SW 1271 (cell line): ENCODE results near the gene PDZD4.
"Not testable (repeated sequence)": the region's sequence is repeated elsewhere in the genome, so short reads cannot be mapped to it uniquely, and the experiment has no call there.

Experiments used
- DNase-seq, 2 experiments: peaks; one replicate each; lab custom pipeline; 2025; lab: John Stamatoyannopoulos, UW

The PDZD4 gene

DNA sequence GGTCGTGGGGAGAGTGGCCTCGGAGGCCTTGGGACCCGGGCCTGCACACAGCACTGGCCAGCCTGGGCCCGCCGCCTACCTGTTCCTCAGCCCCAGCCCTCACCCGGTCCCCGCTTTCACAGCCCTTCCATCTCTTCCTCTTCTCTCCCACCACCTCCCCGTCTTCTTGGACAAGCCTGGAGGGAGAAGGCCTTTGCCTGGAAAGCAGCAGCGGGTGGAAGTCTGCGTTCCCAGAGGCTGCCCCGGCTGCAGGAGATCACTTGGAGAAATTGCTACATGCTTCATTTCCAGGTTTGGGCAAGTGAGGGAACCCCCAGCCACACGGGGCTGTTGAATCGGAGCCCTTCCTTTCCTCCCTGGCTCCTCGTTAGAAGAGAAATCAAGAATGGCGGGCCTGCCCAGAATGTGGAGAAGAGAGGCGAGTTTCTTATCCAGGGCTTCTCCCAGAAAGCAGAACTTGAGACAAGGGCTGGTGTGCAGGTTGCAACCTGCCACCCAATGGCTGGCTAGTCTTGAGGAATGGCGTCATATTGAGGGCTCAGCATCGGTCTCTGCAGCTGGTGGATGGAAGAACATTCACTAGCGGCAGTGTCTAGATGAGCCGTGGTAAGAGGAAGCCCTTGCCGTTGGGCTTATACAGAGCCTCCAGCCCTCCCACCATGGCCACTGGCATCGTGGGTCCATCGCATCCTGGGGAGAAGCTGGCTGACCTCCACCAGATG is 1.2 kb upstream of the PDZD4 start:
- no peak for DNase-seq

DNA sequence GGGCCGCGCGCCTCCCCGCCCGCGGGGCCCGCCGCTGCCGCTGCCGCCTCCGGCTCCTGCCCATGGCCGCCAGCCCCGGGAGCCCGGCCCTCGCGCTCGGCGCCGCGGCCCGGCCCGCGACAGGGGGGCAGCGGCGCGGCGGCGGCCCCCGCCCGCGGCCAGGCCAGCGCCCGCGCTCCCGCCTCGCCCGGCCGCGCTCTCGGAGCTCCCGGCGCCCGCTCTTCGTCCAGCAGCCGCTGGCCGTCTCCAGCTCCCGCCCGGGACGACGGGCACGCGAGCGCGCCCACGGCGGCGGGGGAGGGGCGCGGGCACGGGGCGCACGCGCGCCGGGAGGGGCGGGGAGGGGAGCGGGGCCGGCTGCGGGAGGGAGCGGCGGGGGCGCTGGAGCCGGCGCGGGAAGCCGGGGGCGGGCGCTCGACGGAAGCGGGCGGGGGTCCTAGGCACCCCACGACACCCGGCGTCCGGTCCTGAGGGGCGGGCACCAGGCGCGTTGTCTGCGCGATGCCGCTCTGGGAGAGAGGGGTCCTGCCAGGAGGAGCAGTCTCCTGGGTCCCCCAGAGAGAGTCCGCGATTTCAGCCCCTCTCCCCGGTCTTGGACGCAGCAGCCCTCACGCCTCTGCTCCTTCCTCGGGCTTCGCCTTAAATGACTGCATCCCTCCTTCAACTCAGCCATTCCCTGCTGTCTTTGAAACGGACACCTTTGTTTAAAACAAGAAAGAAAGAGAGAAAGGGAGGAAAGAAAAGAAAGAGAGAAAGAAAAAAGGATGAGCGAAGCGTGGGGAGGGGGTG is 490 bp upstream of the PDZD4 start:
- DNase-seq, result no peak

DNA sequence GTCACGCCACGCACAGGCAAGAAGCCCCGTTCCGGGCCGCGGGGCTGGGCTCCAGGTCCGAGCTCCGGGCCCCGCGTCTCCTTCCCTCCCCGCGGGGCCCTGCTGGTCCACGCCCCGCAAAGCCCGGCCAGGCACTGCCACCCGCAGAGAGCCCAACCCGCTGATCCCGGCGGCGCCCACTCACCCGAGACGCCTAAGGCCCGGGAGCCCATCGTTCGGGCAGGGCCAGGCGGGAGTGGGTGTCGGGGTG is 870 bp downstream of the PDZD4 start:
- DNase-seq, result no peak

DNA sequence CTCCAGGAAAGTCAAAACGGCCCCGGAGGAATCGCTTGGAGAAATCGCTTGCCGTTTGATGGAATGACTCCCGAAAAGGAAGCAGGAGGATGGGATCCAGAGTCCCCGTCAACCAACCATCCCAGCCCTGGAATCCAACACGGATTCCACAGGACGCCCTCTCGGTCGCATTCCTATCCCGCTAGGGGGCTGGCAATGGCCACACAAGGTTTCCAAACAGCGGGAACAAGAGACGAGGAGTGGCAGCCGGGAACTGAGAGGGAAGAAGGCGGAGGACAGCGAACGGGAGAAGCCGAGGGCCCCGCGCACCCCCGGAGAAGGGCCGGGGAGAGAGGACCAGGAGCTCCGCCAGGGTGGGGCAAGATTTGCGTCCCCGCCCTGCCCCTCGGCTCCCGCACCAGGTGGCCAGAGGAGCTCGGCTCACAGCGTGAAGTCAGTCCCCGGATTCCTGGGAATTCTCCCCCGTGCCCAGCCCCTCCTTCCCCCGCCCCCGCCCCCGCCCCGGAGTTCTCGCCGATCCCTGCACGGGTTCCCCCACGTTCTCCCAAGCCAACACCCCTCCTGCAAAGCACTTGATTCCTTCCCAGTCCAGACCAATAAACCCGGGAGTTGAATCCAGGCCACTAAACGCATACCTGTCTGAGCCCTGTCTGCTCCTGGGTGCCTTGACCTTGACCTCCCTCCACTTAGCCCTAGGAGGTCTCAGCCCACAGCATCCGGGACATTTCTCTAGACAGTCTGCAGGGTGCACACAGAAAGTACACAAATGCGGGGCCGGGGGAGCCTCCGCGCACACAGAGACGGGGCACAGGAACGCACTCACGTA is 1.4 kb downstream of the PDZD4 start:
- DNase-seq, result no peak

DNA sequence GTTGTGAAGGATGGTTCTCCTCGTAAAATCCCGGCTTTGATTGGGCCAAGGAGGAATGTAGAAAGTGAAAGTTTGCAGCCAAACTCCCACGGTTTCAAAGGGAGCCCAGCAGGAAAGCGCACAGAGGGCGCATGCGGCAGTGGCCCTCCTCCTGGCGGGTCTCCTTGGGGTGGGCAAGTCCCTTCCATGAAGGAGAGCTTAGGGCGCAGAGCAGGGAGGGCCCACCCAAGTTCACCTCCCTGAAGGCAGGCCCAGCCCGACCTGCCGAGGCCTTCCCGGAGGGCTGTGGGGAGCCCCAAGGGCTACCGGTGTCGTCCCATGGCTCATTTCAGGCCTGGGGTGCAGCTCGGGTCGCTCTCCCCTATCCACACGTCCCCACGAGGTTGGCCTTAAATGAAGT is 2.0 kb downstream of the PDZD4 start:
- DNase-seq, result no peak

DNA sequence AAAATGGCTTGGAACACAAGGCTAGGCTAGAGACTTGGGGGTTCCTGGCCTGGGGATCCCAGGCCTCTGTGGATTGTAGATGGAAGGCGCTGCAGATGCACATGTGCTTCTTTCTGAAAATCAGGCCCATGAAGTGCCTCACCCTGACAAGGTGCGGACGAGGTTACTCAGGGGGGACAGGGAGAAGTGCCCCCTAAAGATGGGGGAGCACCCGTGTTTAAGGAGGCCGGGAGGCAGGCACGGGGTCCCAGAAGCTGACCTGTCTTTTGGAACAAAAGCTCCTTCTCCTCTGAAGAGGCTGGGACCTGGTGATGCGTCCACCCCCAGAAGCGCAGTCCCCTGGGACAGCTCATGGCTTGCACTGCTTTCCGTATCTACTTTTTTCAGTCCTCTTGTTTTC is 2.4 kb downstream of the PDZD4 start:
- DNase-seq, result no peak

DNA sequence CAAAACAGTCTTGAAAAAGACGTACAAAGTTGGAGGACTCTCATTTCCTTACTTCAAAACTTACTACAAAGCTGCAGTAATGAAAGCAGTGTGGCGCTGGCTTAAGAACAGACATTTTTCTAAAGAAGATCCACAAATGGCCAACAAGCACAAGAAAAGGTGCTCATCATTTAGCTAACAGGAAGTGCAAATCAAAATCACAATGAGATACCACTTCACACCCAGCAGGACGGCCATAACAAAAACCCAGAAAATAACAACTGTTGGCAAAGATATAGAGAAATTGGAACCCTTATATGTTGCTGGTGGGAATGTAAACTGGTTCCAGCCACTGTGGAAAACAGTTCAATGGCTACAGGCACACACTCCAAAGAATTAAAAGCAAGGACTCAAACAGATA is 3.3 kb downstream of the PDZD4 start:
- no peak for DNase-seq

DNA sequence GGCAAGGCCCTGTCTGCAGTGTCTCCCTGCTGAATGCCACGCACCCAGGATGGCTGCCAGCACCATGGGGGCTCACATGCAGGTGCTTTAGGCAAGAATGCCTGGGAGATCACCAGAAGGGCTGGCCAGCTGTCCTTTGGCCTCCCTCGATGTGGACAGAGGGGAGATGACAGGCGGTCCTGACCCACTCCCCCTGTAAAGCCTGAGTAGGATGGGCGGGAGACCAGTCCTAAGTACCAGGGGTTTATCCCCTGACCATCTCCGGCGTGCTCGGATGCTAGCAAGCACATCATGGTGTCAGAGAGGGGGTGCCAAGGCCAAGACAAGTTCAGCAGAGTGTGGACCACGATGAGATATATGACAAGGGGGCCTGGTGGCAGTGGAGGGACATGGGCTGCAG is 5.3 kb downstream of the PDZD4 start:
- DNase-seq, result no peak

DNA sequence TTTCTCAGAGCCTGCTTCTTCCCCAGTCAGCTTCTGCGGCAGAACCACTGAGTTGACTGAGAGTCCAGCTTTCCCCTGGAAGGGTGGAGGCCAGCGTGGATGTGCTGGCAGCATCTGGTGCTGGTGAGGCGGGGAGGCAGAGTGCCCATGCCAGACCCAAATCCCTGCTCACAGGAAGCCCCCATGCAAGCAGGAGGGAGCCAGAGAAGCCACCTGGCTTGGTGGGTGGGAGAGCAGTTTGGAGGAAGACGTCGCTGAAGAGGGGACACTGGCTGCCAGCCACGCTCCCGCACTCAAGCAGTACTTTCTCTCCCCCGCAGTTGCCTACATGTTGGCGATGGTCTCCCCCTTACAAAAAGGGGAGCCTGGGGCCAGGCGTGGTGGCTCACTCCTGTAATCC is 6.0 kb downstream of the PDZD4 start:
- DNase-seq, result no peak

DNA sequence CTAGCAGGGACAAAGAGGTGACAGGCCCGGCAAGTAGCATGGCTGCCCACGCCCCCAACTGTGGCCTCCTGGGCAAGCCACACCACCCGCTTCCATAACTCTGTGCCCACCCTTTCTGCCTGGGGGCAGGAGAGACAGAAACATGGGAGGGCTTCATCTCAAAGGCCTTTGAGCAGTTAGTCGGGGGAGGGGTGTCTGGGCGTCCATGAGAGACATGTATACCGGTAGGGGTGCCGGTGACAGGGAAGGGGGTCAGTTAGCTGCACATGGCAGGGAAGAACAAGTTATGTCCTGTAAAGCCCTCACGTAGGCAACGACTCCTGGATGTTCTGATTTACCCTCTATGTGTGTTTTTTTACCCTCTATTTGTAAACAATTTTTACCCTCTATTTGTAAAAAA is 9.3 kb downstream of the PDZD4 start:
- no peak for DNase-seq

DNA sequence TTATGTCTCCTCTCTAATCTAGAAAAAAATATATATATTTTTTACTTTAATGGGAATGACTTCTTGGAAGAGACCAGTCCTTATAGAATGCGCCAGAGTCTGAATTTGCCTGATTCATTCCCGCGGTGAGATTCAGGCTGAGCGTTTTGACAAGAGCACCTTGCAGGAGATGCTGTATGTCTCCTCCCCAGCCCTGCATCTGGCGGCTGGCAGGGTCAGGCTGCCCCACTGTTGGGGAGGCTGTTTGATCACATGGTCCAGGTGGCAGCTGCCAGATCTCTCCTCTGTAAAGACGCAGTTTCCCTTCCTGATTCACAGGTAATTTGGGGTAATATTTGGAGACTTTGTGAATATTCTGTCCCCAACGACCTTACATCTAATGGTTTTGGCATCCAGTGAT is 9.7 kb downstream of the PDZD4 start:
- no peak for DNase-seq

DNA sequence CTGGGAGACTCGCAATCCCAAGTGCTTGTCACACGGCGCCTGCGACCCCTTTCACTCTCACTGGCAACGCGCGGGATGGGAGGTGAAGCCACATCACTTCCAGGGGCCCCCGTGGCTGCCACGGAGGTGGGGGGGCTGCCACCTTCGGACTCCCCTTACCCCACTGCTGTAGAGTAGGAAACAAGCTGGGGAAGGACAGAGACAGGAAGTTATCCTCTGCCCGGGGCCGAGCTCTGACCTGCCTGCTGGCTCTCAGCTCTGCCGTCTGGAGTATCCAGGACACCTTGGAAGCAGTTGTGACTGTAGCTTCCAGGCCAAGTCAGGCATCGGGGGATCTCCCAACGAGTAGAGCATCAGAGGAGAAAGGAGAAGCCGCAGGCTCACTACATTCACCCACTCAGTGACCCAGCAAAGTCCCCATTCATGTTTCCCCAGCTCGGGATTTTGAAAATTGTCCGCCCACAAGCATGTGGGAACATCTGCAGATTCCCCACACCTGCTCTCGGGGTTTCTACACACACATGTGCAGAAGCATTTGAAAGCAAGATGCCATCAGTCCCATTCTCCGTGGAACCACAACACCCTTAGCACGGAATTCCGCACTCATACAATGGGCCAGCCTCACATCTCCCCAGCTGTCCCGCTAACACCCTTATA is 10.8 kb downstream of the PDZD4 start:
- no peak for DNase-seq

DNA sequence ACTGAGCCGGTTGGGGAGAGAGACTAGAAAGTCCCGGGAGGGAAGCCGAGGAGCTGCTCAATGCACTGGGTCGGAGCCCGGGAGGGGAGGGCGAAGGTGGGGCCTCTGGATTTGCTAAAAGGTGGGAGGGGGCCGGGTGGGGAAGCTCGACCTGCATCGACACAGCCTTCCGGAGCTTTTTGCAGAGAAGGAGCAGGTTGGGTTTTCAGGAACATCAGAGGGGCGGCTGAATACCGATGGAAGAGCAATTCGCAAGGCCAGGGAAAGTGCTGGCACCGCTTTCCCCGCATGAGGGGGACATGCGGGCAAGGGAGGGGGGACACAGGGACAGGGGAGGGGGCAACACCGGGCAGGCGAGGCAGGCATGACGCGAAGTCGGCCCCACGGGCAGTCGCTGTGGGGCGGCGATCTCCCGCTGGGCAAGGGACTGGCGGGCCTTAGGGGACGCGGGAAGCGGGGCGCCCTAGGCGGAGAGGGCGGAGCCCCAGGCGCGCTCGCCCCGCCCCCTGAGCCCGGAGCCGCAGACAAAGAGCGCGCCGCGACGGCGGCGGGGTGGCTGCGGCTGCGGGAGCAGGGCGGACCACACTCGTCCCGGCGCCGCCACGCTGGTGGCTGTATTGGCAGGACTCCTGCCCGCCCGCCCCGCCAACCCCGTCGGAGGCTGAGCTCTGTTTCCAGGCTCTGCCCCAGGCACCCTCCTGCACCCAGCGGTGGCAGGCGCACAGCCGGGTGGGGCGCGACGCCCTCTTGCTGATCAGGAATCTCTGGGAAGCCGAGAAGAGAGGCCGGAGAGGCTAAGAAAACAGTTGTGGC is 11.6 kb downstream of the PDZD4 start:
- peak in 1 of 2 experiments; percentile 3 for DNase-seq

DNA sequence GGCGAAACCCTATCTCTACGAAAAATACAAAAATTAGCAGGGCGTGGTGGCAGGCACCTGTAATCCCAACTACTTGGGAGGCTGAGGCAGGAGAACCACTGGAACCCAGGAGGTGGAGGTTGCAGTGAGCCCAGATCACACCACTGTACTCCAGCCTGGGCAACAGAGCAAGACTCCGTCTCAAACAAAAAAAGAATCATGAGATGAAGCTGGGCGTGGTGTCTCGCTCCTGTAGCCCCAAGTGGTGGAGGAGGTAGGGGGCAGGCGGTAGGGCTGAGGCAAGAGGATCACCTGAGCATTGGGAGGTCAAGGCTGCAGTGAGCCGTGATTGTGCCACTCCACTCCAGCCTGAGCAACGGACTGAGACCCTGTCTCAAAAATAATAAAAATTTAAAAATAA is 12.3 kb downstream of the PDZD4 start:
- DNase-seq, result not testable (repeated sequence)

DNA sequence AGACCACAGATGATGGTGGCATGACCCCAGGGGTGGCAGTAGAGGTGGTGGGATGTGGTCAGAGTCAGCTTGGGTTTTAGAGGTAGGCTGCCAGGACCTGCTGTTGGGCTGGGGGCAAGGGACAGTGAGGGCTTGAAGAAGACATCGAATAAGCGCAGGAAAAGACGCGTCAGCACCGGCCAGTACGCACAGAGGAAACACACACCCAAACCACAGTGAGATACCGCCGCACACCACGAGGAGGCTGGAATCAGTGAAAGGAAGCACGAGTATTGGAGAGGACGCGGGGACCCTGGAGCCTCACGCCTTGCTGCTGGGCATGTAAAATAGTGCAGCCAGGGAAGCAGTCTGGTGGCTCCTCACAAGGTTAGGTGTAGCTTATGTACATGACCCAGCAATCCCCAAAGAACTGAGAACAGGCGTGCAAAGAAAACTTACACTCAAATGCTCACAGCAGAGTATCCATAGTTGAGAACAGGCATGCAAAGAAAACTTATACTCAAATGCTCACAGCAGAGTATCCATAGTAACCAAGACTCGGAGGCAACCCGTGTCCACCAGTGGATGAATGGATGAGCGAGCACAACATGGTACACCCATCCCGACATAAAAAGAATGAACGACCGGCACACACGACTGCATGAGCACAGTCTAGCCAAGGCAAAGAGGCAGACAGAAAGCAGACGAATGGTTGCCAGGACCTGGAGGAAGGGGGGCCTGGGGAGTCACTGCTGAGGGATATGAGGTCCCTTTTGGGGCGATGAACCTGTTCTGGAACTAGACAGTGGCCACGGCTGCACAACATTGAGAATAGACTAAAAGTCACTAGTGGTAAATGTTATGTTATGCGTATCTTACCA is 13.3 kb downstream of the PDZD4 start:
- DNase-seq, result no peak

DNA sequence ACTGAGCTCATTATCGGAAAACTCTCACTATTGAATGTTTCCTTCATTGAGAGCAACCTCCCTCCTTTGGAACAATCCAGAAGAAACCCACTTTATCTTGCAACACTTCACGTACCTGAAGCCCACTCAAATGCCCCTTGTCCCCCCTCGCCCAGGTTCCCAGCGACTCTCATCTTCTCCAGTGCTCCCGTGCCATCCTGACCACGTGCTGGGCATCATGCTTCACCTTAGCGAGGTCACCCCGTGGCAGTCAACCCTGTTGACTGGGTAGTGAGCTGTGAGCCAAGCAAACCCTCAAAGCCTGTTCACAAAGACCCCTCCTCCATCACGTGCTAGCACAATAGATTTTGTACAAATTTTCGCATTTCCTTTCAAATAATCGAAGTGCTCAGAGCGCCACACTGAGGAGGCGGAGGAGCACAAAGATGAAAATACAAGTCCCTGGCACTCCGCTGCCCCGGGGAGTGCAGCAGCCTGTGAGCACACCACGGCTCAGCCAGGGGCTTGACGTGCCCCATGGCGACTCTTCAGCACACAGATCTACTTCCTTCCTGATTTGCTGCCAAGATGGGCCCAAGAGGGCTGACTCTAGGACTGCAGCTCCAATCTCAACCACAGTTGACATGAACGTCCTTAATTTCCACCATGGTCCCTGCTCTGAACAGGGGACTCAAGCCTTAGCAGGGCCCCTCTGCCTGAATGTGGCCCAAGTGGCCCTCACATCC is 15.6 kb downstream of the PDZD4 start:
- no peak for DNase-seq

DNA sequence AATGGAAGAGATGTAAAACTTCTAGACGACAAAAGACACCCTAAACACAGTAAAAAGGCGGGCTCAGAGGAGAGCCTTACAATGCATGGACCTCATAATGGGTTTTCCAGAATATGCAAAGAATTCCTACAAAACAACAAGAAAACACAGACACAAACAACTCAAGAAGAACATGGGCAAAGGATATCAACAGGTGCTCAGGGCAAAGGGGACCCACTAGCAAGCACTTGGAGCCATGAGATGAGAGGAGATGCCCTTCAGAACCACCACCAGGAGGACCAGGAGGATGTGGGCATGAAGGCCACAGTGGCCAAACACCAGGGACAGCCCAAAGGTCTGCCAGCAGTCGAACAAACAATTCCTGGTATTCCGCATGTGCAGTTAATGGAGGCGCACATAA is 17.2 kb downstream of the PDZD4 start:
- DNase-seq, result no peak

DNA sequence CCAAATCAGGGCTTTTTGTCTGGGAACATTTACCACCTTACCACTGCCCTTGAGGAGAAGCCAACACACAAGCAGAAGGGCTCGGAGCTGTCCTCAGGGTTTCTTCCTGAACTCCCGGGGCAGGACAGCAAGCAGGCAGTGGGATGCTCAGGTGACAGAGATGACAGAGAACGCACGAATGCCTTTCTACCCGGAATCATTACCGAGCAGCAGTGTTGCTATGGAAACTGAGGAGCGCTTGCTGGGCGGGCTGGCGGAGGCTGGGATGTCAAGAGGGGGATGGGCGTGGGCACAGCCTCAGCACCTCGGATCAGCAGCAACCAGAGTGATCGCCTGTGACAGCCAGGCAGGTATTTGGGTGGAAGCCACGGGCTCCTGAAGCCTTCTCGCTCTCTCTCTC is 18.1 kb downstream of the PDZD4 start:
- no peak for DNase-seq

DNA sequence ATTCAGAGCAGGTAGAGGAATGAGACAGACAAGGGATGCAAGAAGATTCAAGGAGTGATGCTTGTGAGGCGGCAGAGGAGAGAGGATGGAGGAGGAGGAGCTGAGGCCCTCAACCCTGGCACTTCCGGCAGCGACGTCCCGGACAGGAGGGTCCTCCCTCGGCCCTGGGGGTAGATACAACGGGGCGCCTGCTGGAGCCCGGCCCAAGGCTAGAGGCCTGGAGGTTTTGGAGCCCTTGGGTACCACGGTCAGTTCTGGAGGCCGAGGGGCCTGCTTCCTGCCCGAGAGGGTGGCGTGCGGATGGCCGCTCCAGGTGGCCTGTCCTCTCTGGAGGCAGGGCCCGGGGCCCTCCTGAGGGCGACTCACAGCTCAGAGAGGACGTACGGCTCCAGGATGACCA is 22.4 kb downstream of the PDZD4 start:
- no peak for DNase-seq

DNA sequence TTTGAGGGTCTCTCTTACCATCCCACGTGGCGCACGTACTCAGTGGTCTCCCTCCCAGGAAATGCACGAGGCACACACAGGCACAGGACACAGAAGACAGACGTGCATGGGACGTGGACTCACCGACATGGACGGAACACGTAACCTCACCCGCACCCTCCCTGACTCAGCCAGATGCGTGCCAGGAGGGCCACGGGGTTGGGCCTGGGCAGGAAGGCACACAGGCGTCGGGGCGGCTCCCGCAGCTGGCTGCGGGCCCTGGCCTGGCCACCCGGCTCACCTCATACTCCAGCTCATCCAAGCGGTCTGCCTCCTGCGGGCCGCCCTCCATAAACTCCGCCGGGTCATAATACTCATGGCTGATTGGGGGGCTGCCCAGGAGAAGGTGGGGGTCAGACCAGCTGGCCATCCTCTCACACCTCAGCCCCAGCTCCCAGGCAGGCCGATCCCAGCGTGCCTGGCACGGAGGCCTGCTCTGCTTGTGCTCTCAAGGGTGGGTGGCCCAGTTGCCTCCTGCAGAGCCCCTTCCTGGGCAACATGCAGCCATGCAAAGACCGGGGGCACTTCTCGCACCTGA is 23.3 kb downstream of the PDZD4 start:
- DNase-seq, result no peak
